ENCODE measurements around the gene AP3S1. TPM values are rescaled to one million over a fixed set of nuclear protein-coding genes. Genes with fewer than 3 reads are reported as not detected.
A peak's percentile ranks its signal among the peaks of the same experiment; 100 is the strongest.

AP3S1 gene
- total and polyA plus RNA-seq, 4 experiments from 2014 or later = 44.5 to 97.3 (median 57.9) TPM

- CTCF ChIA-PET (ENCODE audit: partially characterized antibody) = no interaction called here
- Histone ChIP-seq H3K9me3 (ENCODE audit: control insufficient read depth in 1 of 2, low read length in 2 of 2) (no peaks in the 10 kb centered on the region), H3K4me3 (ENCODE audit: low read length in 2 of 2) (no peak overlapping the region), H3K4me1 (ENCODE audit: insufficient read depth, low read length) (peaks cover 9% of the 10 kb centered on the region), H3K27ac (ENCODE audit: low read depth, low read length) (no peak overlapping the region), H3K36me3 (ENCODE audit: insufficient read depth, low read length) (no peaks in the 10 kb centered on the region), H3K27me3 (ENCODE audit: insufficient read depth, low read length) (no peaks in the 10 kb centered on the region)
- POLR2A ChIA-PET (ENCODE audit: partially characterized antibody) = no interaction called here
- Mint-ChIP-seq H3K4me1 (peaks cover 30 to 39% (median 33%) of the 10 kb centered on the region in 4 donors), H3K36me3 (peaks cover 5 to 13% of the 10 kb centered on the region in 2 donors), H3K4me3 (no peak overlapping the region), H3K9me3 (peaks cover 2 to 12% (median 6%) of the 10 kb centered on the region in 8 donors), H3K27me3 (no peaks in the 10 kb centered on the region), H3K27ac (peak overlapping the region in 1 of 7 donors; percentile 1)
- no peak for DNase-seq
- intact Hi-C loops (cut with micrococcal nuclease) = no loop called here
Observed at GRCh38 chr5:115849258-115849798, 7.6 kb downstream of the AP3S1 start.

- H3K27me3 ChIP-seq (ENCODE audit: insufficient read depth, low read length) = no peaks in the 10 kb centered on the region
- Mint-ChIP-seq H3K9me3 (peaks cover 4 to 12% (median 7%) of the 10 kb centered on the region in 8 donors), H3K4me1 (peaks cover 25 to 36% (median 31%) of the 10 kb centered on the region in 4 donors), H3K36me3 (peaks cover 5 to 18% of the 10 kb centered on the region in 2 donors), H3K27ac (peak overlapping the region in 1 of 7 donors; percentile 0), H3K4me3 (no peak overlapping the region), H3K27me3 (no peaks in the 10 kb centered on the region)
- H3K9me3 ChIP-seq (ENCODE audit: control insufficient read depth in 1 of 2, low read length in 2 of 2) = no peaks in the 10 kb centered on the region
- H3K36me3 ChIP-seq (ENCODE audit: insufficient read depth, low read length) = no peaks in the 10 kb centered on the region
- no peak overlapping the region for H3K4me3 ChIP-seq (ENCODE audit: low read length in 2 of 2)
- H3K27ac ChIP-seq (ENCODE audit: low read depth, low read length) = no peak overlapping the region
- no peak for DNase-seq
- ChIA-PET CTCF (ENCODE audit: partially characterized antibody) (no interaction called here), POLR2A (ENCODE audit: partially characterized antibody) (no interaction called here)
- H3K4me1 ChIP-seq (ENCODE audit: insufficient read depth, low read length) = peaks cover 4% of the 10 kb centered on the region
- intact Hi-C loops (cut with micrococcal nuclease) = no loop called here
Observed at GRCh38 chr5:115850744-115851416, 9.1 kb downstream of the AP3S1 start.

- Histone ChIP-seq H3K4me1 (ENCODE audit: insufficient read depth, low read length) (peaks cover 13% of the 10 kb centered on the region), H3K27me3 (ENCODE audit: insufficient read depth, low read length) (no peaks in the 10 kb centered on the region), H3K9me3 (ENCODE audit: control insufficient read depth in 1 of 2, low read length in 2 of 2) (no peaks in the 10 kb centered on the region), H3K4me3 (ENCODE audit: low read length in 2 of 2) (no peak overlapping the region), H3K27ac (ENCODE audit: low read depth, low read length) (no peak overlapping the region), H3K36me3 (ENCODE audit: insufficient read depth, low read length) (no peaks in the 10 kb centered on the region)
- Mint-ChIP-seq H3K27ac (no peak overlapping the region), H3K27me3 (no peaks in the 10 kb centered on the region), H3K4me3 (no peak overlapping the region), H3K4me1 (peaks cover 35 to 53% (median 43%) of the 10 kb centered on the region in 4 donors), H3K36me3 (peaks cover 5 to 18% of the 10 kb centered on the region in 2 donors), H3K9me3 (peaks cover 4 to 12% (median 7%) of the 10 kb centered on the region in 8 donors)
- POLR2A ChIA-PET (ENCODE audit: partially characterized antibody) = no interaction called here
- intact Hi-C loops (cut with micrococcal nuclease) = no loop called here
- CTCF ChIA-PET (ENCODE audit: partially characterized antibody) = no interaction called here
- DNase-seq = no peak
Observed at GRCh38 chr5:115854139-115854538, 12.4 kb downstream of the AP3S1 start.

GRCh38 chr5:115855959-115856358 lies 14.2 kb downstream of the AP3S1 start:
- Mint-ChIP-seq H3K36me3 (peaks cover 5 to 19% of the 10 kb centered on the region in 2 donors), H3K4me1 (peaks cover 28 to 44% (median 33%) of the 10 kb centered on the region in 4 donors), H3K27ac (no peak overlapping the region), H3K4me3 (no peak overlapping the region), H3K9me3 (peaks cover 4 to 12% (median 7%) of the 10 kb centered on the region in 8 donors), H3K27me3 (no peaks in the 10 kb centered on the region)
- Histone ChIP-seq H3K9me3 (ENCODE audit: control insufficient read depth in 1 of 2, low read length in 2 of 2) (no peaks in the 10 kb centered on the region), H3K27me3 (ENCODE audit: insufficient read depth, low read length) (no peaks in the 10 kb centered on the region), H3K4me1 (ENCODE audit: insufficient read depth, low read length) (peaks cover 8% of the 10 kb centered on the region), H3K27ac (ENCODE audit: low read depth, low read length) (no peak overlapping the region), H3K4me3 (ENCODE audit: low read length in 2 of 2) (no peak overlapping the region), H3K36me3 (ENCODE audit: insufficient read depth, low read length) (no peaks in the 10 kb centered on the region)
- DNase-seq = no peak
- intact Hi-C loops (cut with micrococcal nuclease) = no loop called here
- ChIA-PET CTCF (ENCODE audit: partially characterized antibody) (no interaction called here), POLR2A (ENCODE audit: partially characterized antibody) (no interaction called here)

GRCh38 chr5:115857057-115857479 lies 15.3 kb downstream of the AP3S1 start:
- H3K27ac Mint-ChIP-seq = no peak overlapping the region
- CTCF ChIA-PET (ENCODE audit: partially characterized antibody) = no interaction called here
- peak overlapping the region in 2 of 8 donors; percentile 1 to 14 for H3K4me3 Mint-ChIP-seq
- no peaks in the 10 kb centered on the region for H3K9me3 ChIP-seq (ENCODE audit: control insufficient read depth in 1 of 2, low read length in 2 of 2)
- peaks cover 4 to 12% (median 7%) of the 10 kb centered on the region in 8 donors for H3K9me3 Mint-ChIP-seq
- H3K36me3 Mint-ChIP-seq = peaks cover 5 to 22% of the 10 kb centered on the region in 2 donors
- no peak overlapping the region for H3K4me3 ChIP-seq (ENCODE audit: low read length in 2 of 2)
- no peak overlapping the region for H3K27ac ChIP-seq (ENCODE audit: low read depth, low read length)
- peaks cover 28 to 40% (median 34%) of the 10 kb centered on the region in 4 donors for H3K4me1 Mint-ChIP-seq
- peaks cover 8% of the 10 kb centered on the region for H3K4me1 ChIP-seq (ENCODE audit: insufficient read depth, low read length)
- intact Hi-C loops (cut with micrococcal nuclease) = no loop called here
- H3K27me3 ChIP-seq (ENCODE audit: insufficient read depth, low read length) = no peaks in the 10 kb centered on the region
- no peaks in the 10 kb centered on the region for H3K27me3 Mint-ChIP-seq
- no peak for DNase-seq
- H3K36me3 ChIP-seq (ENCODE audit: insufficient read depth, low read length) = no peaks in the 10 kb centered on the region
- POLR2A ChIA-PET (ENCODE audit: partially characterized antibody) = no interaction called here

GRCh38 chr5:115857626-115858349 lies 16.1 kb downstream of the AP3S1 start:
- H3K27ac ChIP-seq (ENCODE audit: low read depth, low read length) = no peak overlapping the region
- CTCF ChIA-PET (ENCODE audit: partially characterized antibody) = no interaction called here
- H3K4me3 Mint-ChIP-seq = peak overlapping the region in 1 of 8 donors; percentile 2

GRCh38 chr5:115858396-115858795 lies 16.7 kb downstream of the AP3S1 start:
- Mint-ChIP-seq H3K4me3 (peak overlapping the region in 5 of 8 donors; percentile 8 to 45 (median 27)), H3K36me3 (peaks cover 4 to 17% of the 10 kb centered on the region in 2 donors), H3K9me3 (peaks cover 4 to 8% (median 5%) of the 10 kb centered on the region in 8 donors), H3K4me1 (peaks cover 24 to 38% (median 32%) of the 10 kb centered on the region in 4 donors), H3K27me3 (no peaks in the 10 kb centered on the region), H3K27ac (peak overlapping the region in 2 of 7 donors; percentile 23 to 46)
- Histone ChIP-seq H3K4me3 (ENCODE audit: low read length in 2 of 2) (no peak overlapping the region), H3K4me1 (ENCODE audit: insufficient read depth, low read length) (peaks cover 8% of the 10 kb centered on the region), H3K27me3 (ENCODE audit: insufficient read depth, low read length) (no peaks in the 10 kb centered on the region), H3K27ac (ENCODE audit: low read depth, low read length) (no peak overlapping the region), H3K36me3 (ENCODE audit: insufficient read depth, low read length) (no peaks in the 10 kb centered on the region), H3K9me3 (ENCODE audit: control insufficient read depth in 1 of 2, low read length in 2 of 2) (no peaks in the 10 kb centered on the region)
- intact Hi-C loops (cut with micrococcal nuclease) = no loop called here
- POLR2A ChIA-PET (ENCODE audit: partially characterized antibody) = no interaction called here
- CTCF ChIA-PET (ENCODE audit: partially characterized antibody) = interaction anchor here (0.8 kb wide), 1 partner anchor 19 kb away, joined by 3 read pairs; no protein-coding TSS in a partner anchor
- DNase-seq = no peak

More at GRCh38 chr5:115857626-115858349, 16.1 kb downstream of the AP3S1 start:
- Histone ChIP-seq H3K4me3 (ENCODE audit: low read length in 2 of 2) (no peak overlapping the region), H3K27me3 (ENCODE audit: insufficient read depth, low read length) (no peaks in the 10 kb centered on the region), H3K4me1 (ENCODE audit: insufficient read depth, low read length) (peaks cover 8% of the 10 kb centered on the region), H3K36me3 (ENCODE audit: insufficient read depth, low read length) (no peaks in the 10 kb centered on the region), H3K9me3 (ENCODE audit: control insufficient read depth in 1 of 2, low read length in 2 of 2) (no peaks in the 10 kb centered on the region)
- H3K9me3 Mint-ChIP-seq = peaks cover 4 to 12% (median 8%) of the 10 kb centered on the region in 8 donors
- no peak overlapping the region for H3K27ac Mint-ChIP-seq
- DNase-seq = no peak
- intact Hi-C loops (cut with micrococcal nuclease) = no loop called here
- H3K27me3 Mint-ChIP-seq = no peaks in the 10 kb centered on the region
- H3K36me3 Mint-ChIP-seq = peaks cover 5 to 22% of the 10 kb centered on the region in 2 donors
- H3K4me1 Mint-ChIP-seq = peaks cover 26 to 40% (median 34%) of the 10 kb centered on the region in 4 donors
- POLR2A ChIA-PET (ENCODE audit: partially characterized antibody) = no interaction called here
